Endothelial cell (in vitro differentiated cells): ENCODE data around the gene CPNE6. TPM values are rescaled to one million over a fixed set of nuclear protein-coding genes. Genes with fewer than 3 reads are reported as not detected.
A peak's percentile ranks its signal among the peaks of the same experiment; 100 is the strongest.

ENCODE experiments used
- DNase-seq: peaks from one replicate; pipeline ENCODE4 v3.0.0; 2021; ENCODE audit warnings: low spot score
- H3K27ac Mint-ChIP-seq: one replicate; pipeline ENCODE4 v1.8.0; 2021; ENCODE audit warnings: mixed read lengths, inconsistent platforms; ENCODE audit not compliant: unreplicated experiment
- H3K27me3 Mint-ChIP-seq: one replicate; pipeline ENCODE4 v1.8.0; 2021; ENCODE audit warnings: mild to moderate bottlenecking, moderate library complexity, mixed read lengths, inconsistent platforms; ENCODE audit not compliant: unreplicated experiment
- H3K36me3 Mint-ChIP-seq: one replicate; pipeline ENCODE4 v1.8.0; 2021; ENCODE audit warnings: mild to moderate bottlenecking, low read depth, mixed read lengths, inconsistent platforms; ENCODE audit not compliant: unreplicated experiment
- H3K4me1 Mint-ChIP-seq: one replicate; pipeline ENCODE4 v1.8.0; 2021; ENCODE audit warnings: mild to moderate bottlenecking, mixed read lengths, inconsistent platforms; ENCODE audit not compliant: unreplicated experiment
- H3K4me3 Mint-ChIP-seq: one replicate; pipeline ENCODE4 v1.8.0; 2021; ENCODE audit warnings: mild to moderate bottlenecking, mixed read lengths, inconsistent platforms; ENCODE audit not compliant: unreplicated experiment
- H3K9me3 Mint-ChIP-seq: one replicate; pipeline ENCODE4 v1.8.0; 2021; ENCODE audit warnings: mixed read lengths, inconsistent platforms; ENCODE audit not compliant: unreplicated experiment
- total RNA-seq: library from RNA; stranded (reverse); fragmentation: NEBNext Ultra II Directional; extraction: Animal tissue kit (Norgen Biotek cat#: 25700); gene quantifications from one replicate; pipeline ENCODE4 v1.2.1, GENCODE V29; 2021; ENCODE audit not compliant: unreplicated experiment
- TF ChIP-seq, protein P1 (sequence below): fragments of 200-600 bp; sonication (generic); IDR thresholded peaks from one replicate; pipeline ENCODE4 v1.5.0; 2021; ENCODE audit warnings: antibody characterized with exemption; ENCODE audit not compliant: unreplicated experiment

CPNE6 gene
- total RNA-seq, 1 donor from 2014 or later, result not detected

DNA sequence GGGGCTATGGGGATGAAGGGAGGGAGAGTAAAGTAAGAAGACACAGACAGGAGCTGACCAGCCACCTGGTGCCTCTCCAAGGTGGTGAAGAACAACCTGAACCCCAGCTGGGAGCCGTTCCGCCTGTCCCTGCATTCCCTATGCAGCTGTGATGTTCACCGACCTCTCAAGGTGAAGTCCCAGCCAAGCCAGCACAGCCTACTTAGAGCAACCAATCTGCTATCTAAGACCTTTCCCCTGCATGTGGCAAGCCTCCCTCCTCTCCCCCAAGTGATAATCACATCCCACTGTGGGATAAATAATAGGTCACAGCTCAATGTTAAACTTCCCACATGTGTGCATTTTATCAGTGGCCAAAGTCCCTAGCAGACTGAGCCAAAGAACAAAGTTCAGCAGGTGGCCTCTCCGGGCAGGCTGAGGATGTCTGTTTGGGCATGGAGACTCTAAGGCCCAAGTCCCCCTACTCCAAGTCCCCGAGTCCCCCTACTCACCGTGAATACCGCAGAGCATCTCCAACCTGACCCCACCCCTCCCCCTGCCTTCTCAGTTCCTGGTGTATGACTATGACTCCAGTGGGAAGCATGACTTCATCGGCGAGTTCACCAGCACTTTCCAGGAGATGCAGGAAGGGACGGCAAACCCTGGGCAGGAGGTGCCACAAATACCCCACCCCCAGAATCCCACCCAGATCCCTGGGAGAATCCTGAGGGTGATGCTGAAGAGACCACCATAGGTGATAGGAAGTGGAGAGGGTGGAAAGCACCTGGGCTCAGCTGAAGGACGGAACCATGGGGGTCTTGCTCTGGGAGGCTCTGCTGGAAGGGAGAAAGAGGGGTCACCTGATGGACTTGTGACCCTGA, 3.5 kb downstream of the CPNE6 start:
- Mint-ChIP-seq H3K4me1 (no peaks in the 10 kb centered on the region), H3K27ac (no peak overlapping the region), H3K36me3 (peaks cover 5% of the 10 kb centered on the region), H3K27me3 (peaks cover 10% of the 10 kb centered on the region), H3K4me3 (peak overlapping the region; percentile 51), H3K9me3 (no peaks in the 10 kb centered on the region)
- TF ChIP-seq, protein P1, sequence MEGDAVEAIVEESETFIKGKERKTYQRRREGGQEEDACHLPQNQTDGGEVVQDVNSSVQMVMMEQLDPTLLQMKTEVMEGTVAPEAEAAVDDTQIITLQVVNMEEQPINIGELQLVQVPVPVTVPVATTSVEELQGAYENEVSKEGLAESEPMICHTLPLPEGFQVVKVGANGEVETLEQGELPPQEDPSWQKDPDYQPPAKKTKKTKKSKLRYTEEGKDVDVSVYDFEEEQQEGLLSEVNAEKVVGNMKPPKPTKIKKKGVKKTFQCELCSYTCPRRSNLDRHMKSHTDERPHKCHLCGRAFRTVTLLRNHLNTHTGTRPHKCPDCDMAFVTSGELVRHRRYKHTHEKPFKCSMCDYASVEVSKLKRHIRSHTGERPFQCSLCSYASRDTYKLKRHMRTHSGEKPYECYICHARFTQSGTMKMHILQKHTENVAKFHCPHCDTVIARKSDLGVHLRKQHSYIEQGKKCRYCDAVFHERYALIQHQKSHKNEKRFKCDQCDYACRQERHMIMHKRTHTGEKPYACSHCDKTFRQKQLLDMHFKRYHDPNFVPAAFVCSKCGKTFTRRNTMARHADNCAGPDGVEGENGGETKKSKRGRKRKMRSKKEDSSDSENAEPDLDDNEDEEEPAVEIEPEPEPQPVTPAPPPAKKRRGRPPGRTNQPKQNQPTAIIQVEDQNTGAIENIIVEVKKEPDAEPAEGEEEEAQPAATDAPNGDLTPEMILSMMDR, result no peak
- DNase-seq, result no peak

DNA sequence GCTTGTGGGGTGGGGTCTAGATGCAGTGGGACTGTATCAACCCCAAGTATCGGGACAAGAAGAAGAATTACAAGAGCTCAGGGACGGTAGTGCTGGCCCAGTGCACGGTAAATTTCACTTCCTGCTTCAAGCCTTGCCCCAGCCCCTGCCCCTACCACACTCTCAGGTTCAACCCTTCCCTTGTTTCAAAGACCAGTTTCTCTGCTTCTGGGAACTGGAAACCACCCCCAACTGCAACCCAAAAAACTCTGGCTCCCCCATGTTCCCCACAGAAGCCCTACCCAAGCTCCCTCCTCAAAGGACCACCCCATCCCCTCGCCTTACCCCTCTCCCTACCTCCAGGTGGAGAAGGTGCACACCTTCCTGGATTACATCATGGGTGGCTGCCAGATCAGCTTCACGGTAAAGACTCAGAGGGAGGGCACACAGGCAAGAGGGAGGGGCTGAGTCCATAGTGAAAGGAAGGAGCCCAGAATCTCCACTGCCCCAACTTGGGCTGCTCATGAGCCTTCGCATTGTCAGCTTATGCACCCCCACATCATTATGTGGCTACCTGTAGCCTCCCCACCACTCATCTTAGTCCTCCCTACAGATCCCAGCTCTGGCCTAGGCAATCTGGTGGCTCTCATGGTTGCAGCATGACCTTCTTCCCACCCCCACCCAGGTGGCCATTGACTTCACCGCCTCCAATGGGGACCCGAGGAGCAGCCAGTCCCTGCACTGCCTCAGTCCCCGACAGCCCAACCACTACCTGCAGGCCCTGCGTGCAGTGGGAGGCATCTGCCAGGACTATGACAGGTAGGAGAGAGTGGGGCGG, 4.3 kb downstream of the CPNE6 start:
- TF ChIP-seq, protein P1, result no peak
- Mint-ChIP-seq H3K27ac (no peak overlapping the region), H3K36me3 (peaks cover 5% of the 10 kb centered on the region), H3K27me3 (peaks cover 7% of the 10 kb centered on the region), H3K4me1 (no peaks in the 10 kb centered on the region), H3K9me3 (no peaks in the 10 kb centered on the region), H3K4me3 (no peak overlapping the region)
- no peak for DNase-seq

DNA sequence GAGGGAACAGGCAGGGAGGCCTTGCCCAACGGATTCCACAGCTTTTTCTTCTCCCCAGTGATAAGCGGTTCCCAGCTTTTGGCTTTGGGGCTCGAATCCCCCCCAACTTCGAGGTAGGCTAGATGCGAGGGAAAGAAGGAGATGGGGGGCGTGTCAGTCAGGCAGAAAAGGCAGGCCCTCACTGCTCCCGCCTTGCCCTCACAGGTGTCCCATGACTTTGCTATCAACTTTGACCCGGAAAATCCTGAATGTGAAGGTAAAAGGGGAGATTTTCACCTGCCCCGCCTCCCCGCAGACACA, 4.9 kb downstream of the CPNE6 start:
- H3K9me3 Mint-ChIP-seq, result no peaks in the 10 kb centered on the region
- TF ChIP-seq, protein P1, result no peak
- peaks cover 5% of the 10 kb centered on the region for H3K27me3 Mint-ChIP-seq
- no peak for DNase-seq
- H3K4me1 Mint-ChIP-seq, result no peaks in the 10 kb centered on the region
- H3K36me3 Mint-ChIP-seq, result no peaks in the 10 kb centered on the region
- H3K4me3 Mint-ChIP-seq, result no peak overlapping the region
- H3K27ac Mint-ChIP-seq, result no peak overlapping the region

DNA sequence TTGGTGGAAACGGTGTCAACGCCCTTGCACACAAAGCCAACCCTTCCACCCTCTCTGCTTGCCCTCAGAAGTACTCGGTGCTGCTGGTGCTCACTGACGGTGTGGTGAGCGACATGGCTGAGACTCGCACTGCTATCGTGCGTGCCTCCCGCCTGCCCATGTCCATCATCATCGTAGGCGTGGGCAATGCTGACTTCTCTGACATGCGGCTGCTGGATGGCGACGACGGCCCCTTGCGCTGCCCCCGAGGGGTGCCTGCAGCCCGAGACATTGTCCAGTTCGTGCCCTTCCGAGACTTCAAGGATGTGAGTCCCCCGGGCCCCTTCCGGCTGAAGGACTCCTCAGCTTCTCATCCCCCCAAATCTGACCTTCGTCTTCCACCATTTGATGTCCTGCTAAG, 5.7 kb downstream of the CPNE6 start:
- H3K27me3 Mint-ChIP-seq, result peaks cover 10% of the 10 kb centered on the region
- TF ChIP-seq, protein P1, result no peak
- peaks cover 3% of the 10 kb centered on the region for H3K4me1 Mint-ChIP-seq
- no peak for DNase-seq
- H3K9me3 Mint-ChIP-seq, result no peaks in the 10 kb centered on the region
- no peaks in the 10 kb centered on the region for H3K36me3 Mint-ChIP-seq
- no peak overlapping the region for H3K4me3 Mint-ChIP-seq
- H3K27ac Mint-ChIP-seq, result no peak overlapping the region

DNA sequence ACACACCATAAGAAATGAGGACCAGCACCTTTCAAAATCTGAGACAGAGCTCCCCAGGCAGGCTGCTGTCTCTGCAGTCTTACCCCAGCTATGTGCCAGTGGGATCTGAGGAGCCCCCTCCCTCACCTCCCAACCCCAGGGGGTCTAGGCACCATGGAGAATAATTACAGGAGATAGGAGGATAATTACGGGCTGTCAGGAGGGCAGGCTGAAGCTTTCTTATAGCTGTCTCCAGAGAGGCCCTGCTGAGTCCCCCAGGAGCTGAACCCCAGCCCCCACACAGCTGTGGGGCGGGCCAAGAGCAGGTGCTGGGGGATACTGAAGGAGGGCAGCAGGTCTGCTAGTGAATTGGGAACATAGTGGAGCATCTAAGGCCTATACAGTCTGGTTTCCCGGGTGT, 6.8 kb downstream of the CPNE6 start:
- H3K4me1 Mint-ChIP-seq, result peaks cover 5% of the 10 kb centered on the region
- H3K27me3 Mint-ChIP-seq, result peaks cover 12% of the 10 kb centered on the region
- TF ChIP-seq, protein P1, result no peak
- no peak overlapping the region for H3K27ac Mint-ChIP-seq
- H3K9me3 Mint-ChIP-seq, result no peaks in the 10 kb centered on the region
- DNase-seq, result no peak
- H3K36me3 Mint-ChIP-seq, result no peaks in the 10 kb centered on the region
- H3K4me3 Mint-ChIP-seq, result peak overlapping the region; percentile 68
